GM12874 (cell line): ENCODE data around the gene GDF11.

Source experiments
- TF ChIP-seq, protein P1 (sequence below): IDR thresholded peaks from 2 replicates; pipeline ENCODE4 v1.5.1; 2011; ENCODE audit warnings: low read depth, mild to moderate bottlenecking, control low read depth, low read length, moderate library complexity; ENCODE audit not compliant: insufficient read depth

GDF11 gene

GRCh38 chr12:55703901-55704761, 38.8 kb upstream of the GDF11 start:
- TF ChIP-seq, protein P1, sequence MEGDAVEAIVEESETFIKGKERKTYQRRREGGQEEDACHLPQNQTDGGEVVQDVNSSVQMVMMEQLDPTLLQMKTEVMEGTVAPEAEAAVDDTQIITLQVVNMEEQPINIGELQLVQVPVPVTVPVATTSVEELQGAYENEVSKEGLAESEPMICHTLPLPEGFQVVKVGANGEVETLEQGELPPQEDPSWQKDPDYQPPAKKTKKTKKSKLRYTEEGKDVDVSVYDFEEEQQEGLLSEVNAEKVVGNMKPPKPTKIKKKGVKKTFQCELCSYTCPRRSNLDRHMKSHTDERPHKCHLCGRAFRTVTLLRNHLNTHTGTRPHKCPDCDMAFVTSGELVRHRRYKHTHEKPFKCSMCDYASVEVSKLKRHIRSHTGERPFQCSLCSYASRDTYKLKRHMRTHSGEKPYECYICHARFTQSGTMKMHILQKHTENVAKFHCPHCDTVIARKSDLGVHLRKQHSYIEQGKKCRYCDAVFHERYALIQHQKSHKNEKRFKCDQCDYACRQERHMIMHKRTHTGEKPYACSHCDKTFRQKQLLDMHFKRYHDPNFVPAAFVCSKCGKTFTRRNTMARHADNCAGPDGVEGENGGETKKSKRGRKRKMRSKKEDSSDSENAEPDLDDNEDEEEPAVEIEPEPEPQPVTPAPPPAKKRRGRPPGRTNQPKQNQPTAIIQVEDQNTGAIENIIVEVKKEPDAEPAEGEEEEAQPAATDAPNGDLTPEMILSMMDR, result no peak

GRCh38 chr12:55704824-55705718, 37.9 kb upstream of the GDF11 start:
- TF ChIP-seq, protein P1, result no peak

DNA sequence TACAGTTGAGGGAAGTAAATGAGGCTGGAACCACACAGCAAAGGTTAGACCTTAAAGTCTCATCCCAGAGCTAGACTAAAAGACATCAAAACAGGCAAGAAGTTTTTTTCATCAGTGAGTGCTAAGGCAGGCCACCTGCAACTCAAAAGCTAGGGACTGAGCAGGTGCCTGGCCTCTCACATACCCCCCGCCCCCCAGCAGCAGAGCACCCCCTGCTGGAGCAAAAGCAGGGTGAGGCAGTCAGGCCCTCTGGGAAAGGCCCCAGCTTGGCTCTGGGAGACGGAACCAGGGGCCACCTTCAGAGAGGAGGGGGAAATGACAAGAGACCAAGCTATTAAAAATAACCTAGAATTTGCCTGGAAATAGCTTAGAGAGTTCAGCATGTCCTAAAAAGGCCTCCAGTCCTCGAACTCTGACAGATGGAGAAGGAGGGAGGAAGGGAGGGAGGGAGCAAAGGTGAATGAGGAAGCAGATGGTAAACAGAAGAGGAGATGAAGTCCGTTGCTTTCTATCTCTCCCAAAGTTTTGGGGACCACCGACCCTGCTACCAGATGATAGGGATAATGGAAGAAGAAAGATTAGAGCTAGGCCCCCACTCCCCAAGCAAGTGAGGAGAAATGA, 37.0 kb upstream of the GDF11 start:
- TF ChIP-seq, protein P1, result peak; percentile 59

DNA sequence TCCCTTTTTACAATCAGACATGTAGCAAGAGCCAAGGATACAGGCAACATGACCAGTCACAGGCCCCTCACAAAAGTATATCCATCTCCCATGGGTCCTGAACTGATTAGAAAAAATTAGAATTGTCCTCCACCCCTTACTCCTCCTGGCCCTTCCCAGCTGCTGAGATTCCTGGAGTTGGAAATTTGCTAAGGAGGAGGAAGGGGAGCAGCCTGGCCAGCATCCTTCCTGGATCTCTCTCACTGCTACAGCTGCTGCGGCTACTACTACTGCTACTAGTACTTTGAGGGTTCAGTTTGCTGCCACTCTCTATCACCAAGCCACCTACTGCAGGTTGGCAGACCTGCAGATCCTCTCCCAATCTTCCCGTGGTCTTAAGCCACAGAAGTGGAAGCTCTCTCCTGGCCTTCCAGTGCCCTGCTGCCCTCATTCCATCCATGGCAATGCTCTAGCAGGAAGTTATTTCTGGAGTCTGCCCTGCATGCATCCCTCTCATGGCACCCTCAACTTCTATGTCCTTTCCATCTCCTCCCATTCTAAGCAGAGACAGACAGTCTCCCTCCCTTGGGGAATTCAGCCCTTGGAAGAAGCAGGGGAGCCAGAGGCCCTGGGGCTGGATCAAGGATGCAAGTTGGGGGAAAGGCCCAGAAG, 36.2 kb upstream of the GDF11 start:
- TF ChIP-seq, protein P1, result no peak

- TF ChIP-seq, protein P1, result no peak
Observed at GRCh38 chr12:55707219-55707671, 35.7 kb upstream of the GDF11 start.

- TF ChIP-seq, protein P1, result no peak
Observed at GRCh38 chr12:55707841-55708694, 34.9 kb upstream of the GDF11 start, which contains the start of gene ITGA7. ITGA7 (minus strand) TSS chr12:55707904; CDS start chr12:55707682, 222 bp downstream.
